ENCODE measurements around the gene ZNF563.
A peak's percentile ranks its signal among the peaks of the same experiment; 100 is the strongest.
"Not testable (repeated sequence)": the region's sequence is repeated elsewhere in the genome, so short reads cannot be mapped to it uniquely, and the experiment has no call there.

Gene ZNF563

DNA sequence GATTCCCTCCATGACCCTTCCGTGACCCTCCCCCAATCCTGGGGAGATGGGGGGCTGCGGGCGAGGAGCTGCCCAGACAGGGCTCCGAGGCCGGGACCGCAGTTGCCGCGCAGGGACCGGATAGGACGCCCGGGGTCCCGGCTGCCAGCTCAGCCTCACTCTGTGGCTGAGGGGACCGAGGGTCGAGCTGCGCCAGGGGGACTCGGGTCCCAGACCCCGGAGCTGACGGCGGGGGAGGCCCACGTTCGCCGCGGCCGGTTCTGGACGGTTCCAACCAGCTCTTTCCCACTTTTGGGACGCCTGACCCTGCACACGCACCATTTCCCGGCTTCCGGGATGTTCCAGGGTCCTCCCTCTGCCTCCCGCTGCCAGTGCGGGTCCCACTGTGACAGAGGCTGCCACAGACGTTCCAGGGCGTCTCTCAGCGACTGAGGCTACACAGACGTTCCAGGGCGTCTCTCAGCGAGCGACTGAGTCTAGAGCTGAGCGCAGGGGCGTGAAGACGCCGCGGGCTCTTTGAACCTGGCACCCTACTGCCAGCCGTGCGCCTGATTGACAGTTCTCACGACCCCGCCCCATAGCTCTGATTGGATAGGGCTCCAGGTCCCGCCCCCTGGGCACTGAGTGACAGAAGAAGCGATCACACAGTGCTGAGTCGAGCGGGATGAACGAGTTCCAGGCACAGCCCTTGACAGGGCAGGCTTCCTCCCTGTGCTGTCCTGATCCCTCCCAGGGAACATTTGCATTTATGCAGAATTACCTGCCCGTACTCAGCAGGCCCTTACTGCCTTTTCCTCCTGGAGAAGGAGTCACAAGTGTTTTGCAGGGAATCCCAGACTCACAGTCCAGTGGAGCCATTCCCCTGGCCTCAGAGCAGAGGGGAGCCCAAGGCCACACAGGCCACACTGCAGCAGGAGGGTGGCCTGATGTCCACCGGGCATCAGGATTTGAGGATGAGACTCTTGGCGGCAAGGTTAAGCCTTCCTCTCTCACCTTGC, at the start of gene ZNF563:
Gene ZNF563 (minus strand): TSS at position 472 of the 998 bp plus-strand sequence. CDS start 151 bp downstream, at position 321.
- peak; percentile 61 for DNase-seq (ENCODE audit: low read depth)

DNA sequence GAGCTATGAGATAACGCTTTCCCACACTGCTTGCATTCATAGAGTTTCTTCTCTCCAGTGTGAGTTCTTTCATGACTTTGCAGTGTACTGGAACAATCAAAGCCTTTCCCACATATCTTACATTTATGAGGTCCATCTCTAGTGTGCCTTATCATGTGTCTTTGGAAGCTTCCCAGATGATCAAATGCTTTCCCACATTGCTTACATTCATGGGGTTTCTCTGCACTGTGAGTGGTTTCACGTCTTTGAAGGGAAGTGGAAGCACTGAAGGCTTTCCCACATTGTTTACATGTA, 47.0 kb upstream of the ZNF563 start:
- DNase-seq (ENCODE audit: low read depth): no peak

DNA sequence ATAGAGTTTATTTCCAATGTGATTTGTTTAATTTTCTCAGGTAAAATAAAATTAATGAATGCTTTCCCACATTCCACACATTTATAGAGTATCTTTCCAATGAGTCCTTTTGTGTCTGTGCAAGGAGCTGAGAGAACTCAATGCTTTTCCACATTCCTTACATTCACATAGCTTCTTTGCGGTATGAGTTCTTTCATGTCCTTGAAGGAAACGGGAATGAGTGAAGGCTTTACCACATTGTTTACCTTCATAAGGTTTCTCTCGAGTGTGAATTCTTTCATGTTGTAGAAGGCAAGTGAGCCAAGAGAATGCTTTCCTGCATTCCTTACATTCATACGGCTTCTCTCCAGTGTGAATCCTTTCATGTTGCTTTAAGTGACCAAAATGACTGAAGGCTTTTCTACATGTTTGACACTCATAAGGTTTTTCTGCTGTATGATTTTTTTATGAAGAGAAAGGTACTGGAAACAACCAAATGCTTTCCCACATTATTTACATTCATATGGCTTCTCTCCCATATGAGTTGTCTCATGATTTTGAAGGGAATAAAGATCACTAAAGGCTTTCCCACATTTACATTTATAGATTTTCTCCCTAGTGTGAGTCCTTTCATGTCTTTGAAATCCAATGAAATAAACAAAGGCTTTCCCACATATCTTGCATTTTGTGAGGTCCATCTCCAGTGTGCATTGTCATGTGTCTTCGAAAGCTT, 46.5 kb upstream of the ZNF563 start:
- DNase-seq (ENCODE audit: low read depth): no peak

DNA sequence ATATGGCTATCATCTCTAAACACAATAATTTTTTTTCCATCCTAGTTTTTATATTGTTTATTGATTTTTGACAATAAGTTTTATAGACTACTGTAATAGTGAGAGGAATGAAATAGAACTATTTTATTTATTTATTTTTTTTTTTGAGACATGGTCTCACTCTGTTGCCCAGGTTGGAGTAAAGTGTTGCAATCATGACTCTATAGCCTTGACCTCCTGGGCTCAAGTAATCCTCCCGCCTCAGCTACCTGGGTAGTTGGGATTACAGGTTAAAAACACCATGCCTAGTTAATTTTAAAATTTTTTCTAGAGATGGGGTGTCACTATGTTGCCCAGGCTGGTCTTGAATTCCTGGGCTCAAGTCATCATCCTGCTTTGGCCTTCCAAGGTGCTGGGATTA, 40.6 kb upstream of the ZNF563 start:
- no peak for DNase-seq (ENCODE audit: low read depth)

DNA sequence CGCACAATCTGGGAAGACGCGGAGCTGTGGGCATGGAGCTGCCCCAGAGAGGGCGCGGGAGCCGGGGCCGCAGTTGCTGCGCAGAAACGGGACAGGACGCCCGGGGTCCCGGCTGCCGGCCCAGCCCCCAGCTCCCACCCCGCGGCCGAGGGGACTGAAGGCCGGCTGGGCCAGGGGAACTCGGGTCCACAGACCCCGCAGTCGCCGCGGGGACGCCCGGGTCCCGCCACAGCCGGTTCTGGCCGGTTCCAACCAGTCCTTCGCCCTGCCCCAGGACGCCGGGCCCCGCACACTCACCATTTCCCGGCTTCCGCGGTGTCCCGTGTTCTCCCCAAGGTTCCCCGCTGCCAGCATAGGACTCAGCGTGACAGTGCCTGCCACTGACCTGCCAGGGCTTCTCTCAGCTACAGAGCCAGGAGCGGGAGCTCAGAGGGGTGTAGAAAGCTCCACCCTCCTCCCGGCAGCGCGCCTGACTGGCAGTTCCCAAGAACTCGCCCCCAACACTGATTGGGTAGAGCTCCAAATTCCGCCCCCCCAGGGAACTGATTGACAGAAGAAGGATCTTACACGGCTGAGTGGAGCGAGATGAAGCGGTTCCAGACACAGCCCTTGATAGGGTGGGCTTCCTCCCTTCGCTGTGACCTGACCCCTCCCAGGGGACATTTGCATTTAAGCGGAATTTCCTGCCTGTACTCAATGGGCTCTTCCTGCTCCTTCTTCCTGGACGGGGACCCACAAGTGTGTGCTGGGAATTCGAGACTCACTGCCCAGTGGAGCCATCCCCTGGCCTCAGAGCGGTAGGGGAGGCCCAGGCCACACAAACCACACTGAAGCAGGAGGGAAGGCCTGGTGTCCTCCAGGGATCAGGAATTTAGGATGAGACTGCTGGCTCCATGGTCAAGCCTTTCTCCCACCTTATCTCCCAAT, 32.1 kb upstream of the ZNF563 start, which contains the start of gene ZNF442:
Gene ZNF442 (minus strand): TSS at position 448 of the 927 bp plus-strand sequence. CDS start 2,052 bp downstream, outside the sequence.
- peak; percentile 82 for DNase-seq (ENCODE audit: low read depth)

DNA sequence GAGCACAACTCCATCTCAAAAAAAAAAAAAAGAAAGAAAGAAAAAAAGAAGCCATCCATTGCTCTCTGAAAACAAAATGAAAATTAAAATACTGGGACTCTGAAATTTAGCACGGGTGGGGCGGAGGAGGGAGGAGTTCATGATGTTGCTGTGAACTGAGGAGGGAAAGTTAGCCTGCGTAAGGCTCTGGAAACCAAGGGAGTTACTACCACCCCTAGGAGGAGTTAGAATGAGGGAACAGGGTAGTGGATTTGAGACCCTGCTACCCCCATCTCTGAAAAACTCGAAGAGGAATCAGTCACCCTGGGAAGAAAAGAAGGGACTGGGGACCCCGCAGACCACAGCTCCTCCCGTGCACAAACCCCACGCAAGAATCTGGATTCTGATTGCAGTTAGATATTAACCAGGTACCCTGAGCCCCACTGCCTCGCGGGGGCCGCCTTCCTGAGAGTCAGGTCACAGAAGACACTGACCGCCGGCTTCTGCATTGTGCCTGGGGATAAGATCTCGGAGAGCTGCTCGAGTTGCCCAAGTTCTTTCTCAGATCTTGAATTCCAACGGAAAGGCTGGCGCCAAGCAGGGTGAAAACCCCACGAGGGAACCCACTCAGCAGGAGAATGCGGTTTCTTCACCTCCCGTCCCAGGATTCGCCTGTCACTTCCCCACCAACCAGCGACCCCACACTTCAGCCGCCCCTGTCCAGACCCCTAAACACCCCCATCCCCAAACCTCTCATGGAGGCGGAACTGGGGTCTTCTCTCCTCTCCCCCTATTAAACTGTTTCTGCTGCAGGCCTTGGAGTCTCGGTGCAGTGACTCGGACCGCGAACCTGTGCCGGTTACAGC, 31.2 kb upstream of the ZNF563 start:
- no peak for DNase-seq (ENCODE audit: low read depth)

DNA sequence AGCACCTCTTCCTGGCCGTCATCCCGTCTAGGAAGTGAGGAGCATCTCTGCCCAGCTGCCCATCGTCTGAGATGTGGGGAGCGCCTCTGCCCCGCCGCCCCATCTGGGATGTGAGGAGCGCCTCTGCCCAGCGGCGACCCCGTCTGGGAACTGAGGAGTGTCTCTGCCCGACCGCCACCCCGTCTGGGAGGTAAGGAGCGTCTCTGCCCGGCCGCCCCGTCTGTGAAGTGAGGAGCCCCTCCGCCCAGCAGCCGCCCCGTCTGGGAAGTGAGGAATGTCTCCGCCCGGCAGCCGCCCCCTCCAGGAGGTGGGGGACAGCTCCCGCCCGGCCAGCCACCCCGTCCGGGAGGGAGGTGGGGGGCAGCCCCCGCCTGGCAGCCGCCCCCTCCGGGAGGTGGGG, 28.8 kb upstream of the ZNF563 start:
- not testable (repeated sequence) for DNase-seq (ENCODE audit: low read depth)

DNA sequence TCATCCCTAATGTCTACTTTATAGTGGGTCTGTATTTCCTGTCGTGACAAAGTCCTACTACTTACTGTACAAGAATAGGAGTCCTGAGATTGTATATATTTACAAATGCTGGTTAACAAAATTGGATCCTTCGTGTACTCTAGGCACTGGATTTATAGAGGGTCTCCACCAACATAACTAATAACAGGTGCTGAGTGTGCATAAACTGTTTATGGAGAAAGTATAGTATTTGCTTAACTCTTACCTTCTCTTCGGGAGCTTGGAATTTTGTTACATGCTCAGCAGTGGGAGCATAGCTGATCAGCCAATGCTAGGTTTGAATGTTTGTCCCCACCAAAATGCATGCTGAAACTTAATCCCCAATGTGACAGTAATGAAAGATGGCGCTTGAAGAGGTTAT, 19.9 kb upstream of the ZNF563 start:
- no peak for DNase-seq (ENCODE audit: low read depth)

DNA sequence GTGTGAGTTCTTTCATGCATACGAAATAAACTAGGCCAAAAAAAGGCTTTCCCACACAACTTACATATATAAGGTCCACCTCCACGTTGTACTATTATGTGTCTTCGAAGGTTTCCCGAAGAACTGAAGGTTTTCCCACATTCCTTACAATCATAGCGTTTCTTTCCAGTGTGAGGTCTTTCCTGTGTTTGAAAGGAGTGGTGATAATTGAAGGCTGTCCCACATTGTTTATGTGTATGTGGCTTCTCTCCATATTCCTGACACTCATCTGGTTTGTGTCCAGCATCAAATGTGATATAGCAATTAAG, 17.4 kb upstream of the ZNF563 start:
- DNase-seq (ENCODE audit: low read depth): no peak

DNA sequence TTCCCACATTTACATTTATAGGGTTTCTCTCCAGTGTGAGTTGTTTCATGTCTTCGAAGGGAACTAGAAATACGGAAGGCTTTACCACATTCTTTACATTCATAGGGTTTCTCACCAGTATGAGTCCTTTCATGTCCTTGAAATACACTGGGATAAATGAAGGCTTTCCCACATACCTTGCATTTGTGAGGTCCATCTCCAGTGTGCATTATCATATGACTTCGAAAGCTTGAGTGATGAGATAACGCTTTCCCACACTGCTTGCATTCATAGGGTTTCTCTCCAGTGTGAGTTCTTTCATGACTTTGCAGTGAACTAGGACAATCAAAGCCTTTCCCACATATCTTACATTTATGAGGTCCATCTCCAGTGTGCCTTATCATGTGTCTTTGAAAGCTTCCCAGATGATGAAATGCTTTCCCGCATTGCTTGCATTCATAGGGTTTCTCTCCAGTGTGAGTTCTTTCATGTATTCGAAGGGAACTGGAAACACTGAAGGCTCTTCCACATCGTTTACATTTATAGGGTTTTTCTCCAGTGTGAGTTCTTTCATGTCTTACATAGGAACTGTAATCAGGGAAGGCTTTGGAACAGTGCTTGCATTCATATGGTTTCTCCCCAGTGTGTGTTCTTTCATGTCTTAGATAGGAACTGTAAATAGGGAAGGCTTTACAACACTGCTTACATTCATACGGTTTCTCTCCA, 16.9 kb upstream of the ZNF563 start:
- no peak for DNase-seq (ENCODE audit: low read depth)

DNA sequence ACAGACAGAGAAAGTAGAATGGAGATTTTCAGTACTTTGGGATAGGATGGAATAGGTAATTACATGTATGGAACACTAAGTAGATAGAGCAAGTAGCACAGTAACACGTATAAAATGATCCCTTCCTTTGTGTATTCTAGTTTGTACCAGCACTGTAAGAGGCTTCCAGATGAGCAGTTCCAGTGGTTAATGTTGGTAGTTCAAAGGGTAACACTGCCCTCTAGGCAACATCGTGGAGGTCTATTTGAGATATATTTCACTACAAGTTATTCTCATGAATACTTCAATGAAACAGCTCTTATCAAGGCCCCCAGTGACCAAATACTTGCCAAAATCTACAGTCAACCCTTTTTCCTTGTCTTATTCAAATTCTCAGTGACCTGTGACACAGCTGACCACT, 13.5 kb upstream of the ZNF563 start:
- no peak for DNase-seq (ENCODE audit: low read depth)

DNA sequence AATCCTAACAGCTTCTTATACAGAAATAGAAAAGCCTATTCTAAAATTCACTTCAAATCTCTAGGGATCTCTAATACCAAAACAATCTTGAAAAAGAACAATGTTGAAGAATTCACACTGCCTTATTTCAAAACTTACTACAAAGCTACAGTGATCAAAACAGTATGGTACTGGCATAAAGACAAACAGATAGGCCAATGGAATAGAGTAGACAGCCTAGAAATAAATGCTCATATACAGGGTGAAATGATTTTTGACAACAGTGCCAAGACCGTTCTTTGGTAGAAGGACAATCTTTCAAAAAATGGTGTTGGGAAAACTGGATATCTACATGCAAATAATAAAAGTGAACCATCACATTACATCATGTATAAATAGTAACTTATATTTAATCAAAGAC, 11.8 kb upstream of the ZNF563 start:
- no peak for DNase-seq (ENCODE audit: low read depth)

DNA sequence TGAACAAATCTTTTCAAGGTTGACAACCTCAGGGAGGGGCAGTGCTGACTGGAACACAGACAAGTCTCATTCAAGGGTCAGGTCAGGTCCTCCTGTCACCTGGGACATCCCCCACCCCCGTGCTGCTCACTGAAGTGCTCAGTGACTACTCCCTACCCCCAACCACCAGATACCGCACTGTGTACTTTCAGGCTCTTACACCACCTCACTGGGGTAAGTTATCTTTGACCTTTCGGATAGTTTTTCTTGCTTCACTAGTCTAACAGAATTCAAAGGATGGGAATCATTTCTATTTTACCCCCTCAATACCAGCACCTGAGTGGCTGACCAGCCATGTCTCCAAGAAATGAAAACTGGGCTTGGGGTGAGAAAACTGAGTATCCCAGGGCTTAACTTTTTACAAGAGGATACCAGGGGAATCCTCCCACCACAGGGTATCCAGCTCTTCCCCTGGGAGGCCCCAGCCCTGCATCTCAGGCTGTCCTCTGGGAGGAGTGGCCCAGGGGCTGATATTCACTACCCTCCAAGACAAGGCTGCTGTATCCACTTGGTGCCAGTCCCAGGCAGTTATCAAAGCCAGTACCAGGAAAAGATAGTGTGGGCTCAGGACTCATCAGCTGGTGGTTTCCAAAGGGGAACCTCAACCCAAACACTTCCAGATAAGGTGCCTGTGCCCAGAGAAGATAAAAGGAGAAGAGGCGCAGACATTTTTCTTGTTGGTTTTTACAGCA, 2.1 kb downstream of the ZNF563 start:
- DNase-seq (ENCODE audit: low read depth): no peak

DNA sequence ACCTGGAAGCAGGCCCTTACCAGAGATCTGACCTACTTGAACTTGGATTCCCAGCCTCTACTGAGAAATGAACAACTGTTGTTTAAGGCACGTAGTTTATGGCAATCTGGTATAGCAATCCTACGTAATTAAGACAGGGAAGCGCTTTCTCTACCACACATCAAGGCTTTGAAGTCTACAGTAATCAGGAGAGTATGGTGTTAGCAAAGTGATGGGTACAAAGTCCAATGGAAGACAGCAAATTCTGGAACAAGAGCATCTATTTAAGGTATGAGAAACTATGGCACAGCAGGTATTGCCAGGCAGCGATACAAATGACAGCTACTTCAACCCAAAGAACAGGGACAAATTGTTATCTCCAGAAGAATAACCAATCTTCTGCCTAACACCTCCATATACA, 3.1 kb downstream of the ZNF563 start:
- no peak for DNase-seq (ENCODE audit: low read depth)

DNA sequence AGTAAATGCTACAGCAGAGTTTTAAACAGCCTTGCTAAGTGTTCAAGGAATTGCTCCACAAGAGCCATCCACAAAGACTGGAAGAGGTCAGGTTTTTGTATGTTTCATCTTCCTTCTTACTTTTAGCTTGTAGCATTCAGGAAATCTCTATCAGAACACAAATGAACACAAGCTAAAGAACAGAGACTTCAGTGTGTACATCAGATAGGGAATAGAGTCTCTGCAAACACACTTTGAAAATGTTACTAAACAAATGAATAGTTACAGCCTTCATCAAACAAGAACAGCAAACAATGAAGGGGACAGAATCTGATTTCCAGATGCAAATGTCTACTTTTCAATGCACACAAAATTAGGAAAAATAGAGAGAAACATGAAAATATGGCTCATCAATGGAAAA, 7.7 kb downstream of the ZNF563 start:
- DNase-seq (ENCODE audit: low read depth): no peak

DNA sequence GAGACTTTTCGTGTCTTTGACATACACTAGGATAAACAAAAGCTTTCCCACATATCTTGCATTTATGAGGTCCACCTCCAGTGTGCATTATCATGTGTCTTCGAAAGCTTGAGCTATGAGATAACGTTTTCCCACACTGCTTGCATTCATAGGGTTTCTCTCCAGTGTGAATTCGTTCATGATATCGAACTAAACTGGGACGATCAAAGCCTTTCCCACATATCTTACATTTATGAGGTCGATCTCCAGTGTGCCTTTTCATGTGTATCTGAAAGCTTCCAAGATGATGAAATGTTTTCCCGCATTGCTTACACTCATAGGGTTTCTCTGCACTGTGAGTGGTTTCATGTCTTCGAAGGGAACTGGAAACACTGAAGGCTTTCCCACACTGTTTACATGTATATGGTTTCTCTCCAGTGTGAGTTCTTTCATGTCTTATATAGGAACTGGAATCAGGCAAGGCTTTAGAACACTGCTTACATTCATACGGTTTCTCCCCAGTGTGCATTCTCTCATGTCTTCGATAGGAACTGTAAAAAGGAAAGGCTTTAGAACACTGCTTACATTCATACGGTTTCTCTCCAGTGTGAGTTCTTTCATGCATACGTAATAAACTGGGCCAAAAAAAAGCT, 14.5 kb downstream of the ZNF563 start:
- no peak for DNase-seq (ENCODE audit: low read depth)

DNA sequence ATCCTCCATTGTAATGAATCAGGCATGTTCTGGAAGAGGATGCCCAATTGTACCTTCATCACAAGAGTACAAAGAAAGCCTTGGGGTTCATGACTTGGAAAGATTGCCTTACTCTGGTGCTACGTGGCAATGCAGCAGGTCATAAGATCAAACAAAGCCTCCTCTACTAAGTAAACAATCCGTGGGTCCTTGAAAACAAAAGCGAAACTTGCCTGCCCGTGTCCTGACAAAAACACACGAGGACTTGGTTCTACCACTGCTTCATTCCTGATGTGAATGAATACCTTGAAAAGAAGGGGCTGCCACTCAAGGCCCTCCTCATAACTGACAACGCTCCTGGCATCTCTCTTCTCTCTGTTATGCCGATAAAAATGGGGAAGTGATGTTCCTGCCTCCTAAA, 18.9 kb downstream of the ZNF563 start:
- DNase-seq (ENCODE audit: low read depth): no peak

DNA sequence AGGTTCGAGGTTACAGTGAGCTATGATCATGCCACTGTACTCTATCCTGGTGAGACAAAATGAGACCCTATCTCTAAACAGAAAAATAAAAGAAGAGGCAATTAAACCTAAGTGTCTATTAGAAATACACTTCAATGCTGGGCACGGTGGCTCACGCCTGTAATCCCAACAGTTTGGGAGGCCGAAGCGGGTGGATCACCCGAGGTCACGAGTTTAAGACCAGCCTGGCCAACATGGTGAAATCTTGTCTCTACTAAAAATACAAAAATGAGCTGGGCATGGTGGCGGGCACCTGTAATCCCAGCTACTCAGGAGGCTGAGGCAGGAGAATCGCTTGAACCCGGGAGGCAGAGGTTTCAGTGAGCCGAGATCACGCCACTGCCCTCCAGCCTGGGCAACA, 24.5 kb downstream of the ZNF563 start:
- not testable (repeated sequence) for DNase-seq (ENCODE audit: low read depth)

DNA sequence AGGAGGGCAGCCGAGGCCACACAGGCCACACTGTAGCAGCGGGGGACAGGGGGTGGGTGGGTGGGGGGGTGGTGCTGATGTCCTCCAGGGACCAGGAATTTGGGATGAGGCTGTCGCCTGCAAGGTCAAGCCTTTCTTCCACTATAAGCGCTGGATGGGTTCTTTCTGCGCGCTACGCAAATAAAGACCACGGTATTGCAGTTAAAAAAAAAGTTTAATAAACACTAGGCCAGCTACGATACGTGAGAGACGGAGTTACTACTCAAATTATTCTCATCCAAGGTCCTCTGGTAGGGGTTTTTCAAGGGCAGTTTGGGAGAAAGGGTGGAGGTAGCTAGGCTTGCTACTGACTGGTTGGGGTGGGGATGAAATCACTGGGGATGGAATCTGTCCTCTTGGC, 38.2 kb downstream of the ZNF563 start:
- DNase-seq (ENCODE audit: low read depth): no peak
